T-helper 2 cell (primary cell): ENCODE results near the gene SIRPD.
A peak's percentile ranks its signal among the peaks of the same experiment; 100 is the strongest.
"Not testable (repeated sequence)": the region's sequence is repeated elsewhere in the genome, so short reads cannot be mapped to it uniquely, and the experiment has no call there.

Experiments
- DNase-seq, 5 experiments: peaks; one replicate each; pipeline versions ENCODE4 v3.0.0 to v3.0.0-alpha.2; 2012 to 2022

SIRPD gene

GRCh38 chr20:1536893-1537730 lies 20.4 kb downstream of the SIRPD start:
- DNase-seq, result no peak

- DNase-seq, result no peak
Measured at GRCh38 chr20:1535420-1536175, 21.9 kb downstream of the SIRPD start.

GRCh38 chr20:1534526-1534925 lies 23.0 kb downstream of the SIRPD start:
- no peak for DNase-seq

- peak in 1 of 5 experiments; percentile 45 for DNase-seq
Measured at GRCh38 chr20:1533059-1533458, 24.4 kb downstream of the SIRPD start.

- DNase-seq, result no peak
Measured at GRCh38 chr20:1528811-1529210, 28.7 kb downstream of the SIRPD start.

GRCh38 chr20:1527923-1528322 lies 29.6 kb downstream of the SIRPD start:
- no peak for DNase-seq

GRCh38 chr20:1526896-1527295 lies 30.6 kb downstream of the SIRPD start:
- DNase-seq, result no peak

GRCh38 chr20:1526310-1526709 lies 31.2 kb downstream of the SIRPD start:
- no peak for DNase-seq

GRCh38 chr20:1524004-1524403 lies 33.5 kb downstream of the SIRPD start:
- DNase-seq, result no peak

- DNase-seq, result no peak
Measured at GRCh38 chr20:1517010-1517409, 40.5 kb downstream of the SIRPD start.

- DNase-seq, result no peak
Measured at GRCh38 chr20:1513801-1514200, 43.7 kb downstream of the SIRPD start.

- peak in 1 of 5 experiments; percentile 39 for DNase-seq
Measured at GRCh38 chr20:1509237-1509636, 48.3 kb downstream of the SIRPD start.

GRCh38 chr20:1508574-1508973 lies 48.9 kb downstream of the SIRPD start:
- no peak for DNase-seq

- no peak for DNase-seq
Measured at GRCh38 chr20:1507276-1507675, 50.2 kb downstream of the SIRPD start.

GRCh38 chr20:1505871-1506270 lies 51.6 kb downstream of the SIRPD start:
- no peak for DNase-seq

GRCh38 chr20:1505361-1505760 lies 52.1 kb downstream of the SIRPD start:
- DNase-seq, result no peak

- peak; percentile 25 to 81 (median 56) for DNase-seq
Measured at GRCh38 chr20:1503564-1504227, 53.8 kb downstream of the SIRPD start.

GRCh38 chr20:1500496-1500895 lies 57.0 kb downstream of the SIRPD start:
- DNase-seq, result no peak

GRCh38 chr20:1499528-1500420 lies 57.7 kb downstream of the SIRPD start:
- no peak for DNase-seq

- DNase-seq, result not testable (repeated sequence)
Measured at GRCh38 chr20:1497371-1497770, 60.1 kb downstream of the SIRPD start.

- no peak for DNase-seq
Measured at GRCh38 chr20:1496930-1497329, 60.6 kb downstream of the SIRPD start.

- no peak for DNase-seq
Measured at GRCh38 chr20:1494436-1494835, 63.1 kb downstream of the SIRPD start.
